Vagina (tissue), 2 donors: ENCODE results near the gene GPER1.

Source experiments
- POLR2A ChIP-seq, 2 donors: fragments of 450-650 bp; IDR thresholded peaks; one replicate each; pipeline ENCODE4 v1.6.1; 2017; ENCODE audit warnings: antibody characterized with exemption in 2 of 2, mild to moderate bottlenecking in 2 of 2, moderate library complexity in 2 of 2
- TF ChIP-seq, protein P1 (sequence below), 3 experiments: fragments of 450-650 bp in 2 of 3; fragments of 200-600 bp in 1 of 3; sonication (generic) in 1 of 3; IDR thresholded peaks; one replicate each; pipeline ENCODE4 v1.5.1; 2017 to 2019; ENCODE audit warnings: antibody characterized with exemption in 3 of 3, mild to moderate bottlenecking in 2 of 3, moderate library complexity in 2 of 3

- TF ChIP-seq, protein P1, sequence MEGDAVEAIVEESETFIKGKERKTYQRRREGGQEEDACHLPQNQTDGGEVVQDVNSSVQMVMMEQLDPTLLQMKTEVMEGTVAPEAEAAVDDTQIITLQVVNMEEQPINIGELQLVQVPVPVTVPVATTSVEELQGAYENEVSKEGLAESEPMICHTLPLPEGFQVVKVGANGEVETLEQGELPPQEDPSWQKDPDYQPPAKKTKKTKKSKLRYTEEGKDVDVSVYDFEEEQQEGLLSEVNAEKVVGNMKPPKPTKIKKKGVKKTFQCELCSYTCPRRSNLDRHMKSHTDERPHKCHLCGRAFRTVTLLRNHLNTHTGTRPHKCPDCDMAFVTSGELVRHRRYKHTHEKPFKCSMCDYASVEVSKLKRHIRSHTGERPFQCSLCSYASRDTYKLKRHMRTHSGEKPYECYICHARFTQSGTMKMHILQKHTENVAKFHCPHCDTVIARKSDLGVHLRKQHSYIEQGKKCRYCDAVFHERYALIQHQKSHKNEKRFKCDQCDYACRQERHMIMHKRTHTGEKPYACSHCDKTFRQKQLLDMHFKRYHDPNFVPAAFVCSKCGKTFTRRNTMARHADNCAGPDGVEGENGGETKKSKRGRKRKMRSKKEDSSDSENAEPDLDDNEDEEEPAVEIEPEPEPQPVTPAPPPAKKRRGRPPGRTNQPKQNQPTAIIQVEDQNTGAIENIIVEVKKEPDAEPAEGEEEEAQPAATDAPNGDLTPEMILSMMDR (IDR thresholded peaks at IDR 0.05), result no peak
- no peak for TF ChIP-seq POLR2A (IDR thresholded peaks at IDR 0.05)
Measured at GRCh38 chr7:1109581-1110310, 21.8 kb downstream of the GPER1 start.
